GM19395 (cell line): ENCODE measurements around the gene ARL4A.

Experiments
- ATAC-seq: cut with Tn5 transposase; IDR thresholded peaks from one replicate; pipeline ENCODE4 v1.9.1; 2021; ENCODE audit warnings: mild to moderate bottlenecking, moderate library complexity; ENCODE audit not compliant: unreplicated experiment

ARL4A gene

GRCh38 chr7:12695965-12696364 is 8.5 kb downstream of the ARL4A start:
- no peak for ATAC-seq

GRCh38 chr7:12699299-12699698 is 11.9 kb downstream of the ARL4A start:
- ATAC-seq, result no peak

GRCh38 chr7:12701433-12701832 is 14.0 kb downstream of the ARL4A start:
- no peak for ATAC-seq

GRCh38 chr7:12703881-12704280 is 16.4 kb downstream of the ARL4A start:
- ATAC-seq, result no peak

GRCh38 chr7:12705878-12706277 is 18.4 kb downstream of the ARL4A start:
- no peak for ATAC-seq

- ATAC-seq, result no peak
Observed at GRCh38 chr7:12706900-12707536, 19.6 kb downstream of the ARL4A start.

- no peak for ATAC-seq
Observed at GRCh38 chr7:12708314-12708713, 20.9 kb downstream of the ARL4A start.

- no peak for ATAC-seq
Observed at GRCh38 chr7:12709726-12710502, 22.5 kb downstream of the ARL4A start.

- no peak for ATAC-seq
Observed at GRCh38 chr7:12711124-12711523, 23.7 kb downstream of the ARL4A start.

GRCh38 chr7:12712236-12712635 is 24.8 kb downstream of the ARL4A start:
- no peak for ATAC-seq

GRCh38 chr7:12713625-12714378 is 26.4 kb downstream of the ARL4A start:
- no peak for ATAC-seq

GRCh38 chr7:12714379-12714737 is 26.9 kb downstream of the ARL4A start:
- no peak for ATAC-seq

- no peak for ATAC-seq
Observed at GRCh38 chr7:12715372-12716133, 28.1 kb downstream of the ARL4A start.

- ATAC-seq, result no peak
Observed at GRCh38 chr7:12716134-12716681, 28.8 kb downstream of the ARL4A start.

- no peak for ATAC-seq
Observed at GRCh38 chr7:12716722-12717121, 29.3 kb downstream of the ARL4A start.

- no peak for ATAC-seq
Observed at GRCh38 chr7:12719141-12719919, 31.9 kb downstream of the ARL4A start.

GRCh38 chr7:12719981-12720865 is 32.8 kb downstream of the ARL4A start:
- no peak for ATAC-seq

- no peak for ATAC-seq
Observed at GRCh38 chr7:12721286-12721830, 33.9 kb downstream of the ARL4A start.

- ATAC-seq, result no peak
Observed at GRCh38 chr7:12722136-12722535, 34.7 kb downstream of the ARL4A start.
